ENCODE data around the gene PLAGL2.
"Not testable (repeated sequence)": the region's sequence is repeated elsewhere in the genome, so short reads cannot be mapped to it uniquely, and the experiment has no call there.

The PLAGL2 gene

DNA sequence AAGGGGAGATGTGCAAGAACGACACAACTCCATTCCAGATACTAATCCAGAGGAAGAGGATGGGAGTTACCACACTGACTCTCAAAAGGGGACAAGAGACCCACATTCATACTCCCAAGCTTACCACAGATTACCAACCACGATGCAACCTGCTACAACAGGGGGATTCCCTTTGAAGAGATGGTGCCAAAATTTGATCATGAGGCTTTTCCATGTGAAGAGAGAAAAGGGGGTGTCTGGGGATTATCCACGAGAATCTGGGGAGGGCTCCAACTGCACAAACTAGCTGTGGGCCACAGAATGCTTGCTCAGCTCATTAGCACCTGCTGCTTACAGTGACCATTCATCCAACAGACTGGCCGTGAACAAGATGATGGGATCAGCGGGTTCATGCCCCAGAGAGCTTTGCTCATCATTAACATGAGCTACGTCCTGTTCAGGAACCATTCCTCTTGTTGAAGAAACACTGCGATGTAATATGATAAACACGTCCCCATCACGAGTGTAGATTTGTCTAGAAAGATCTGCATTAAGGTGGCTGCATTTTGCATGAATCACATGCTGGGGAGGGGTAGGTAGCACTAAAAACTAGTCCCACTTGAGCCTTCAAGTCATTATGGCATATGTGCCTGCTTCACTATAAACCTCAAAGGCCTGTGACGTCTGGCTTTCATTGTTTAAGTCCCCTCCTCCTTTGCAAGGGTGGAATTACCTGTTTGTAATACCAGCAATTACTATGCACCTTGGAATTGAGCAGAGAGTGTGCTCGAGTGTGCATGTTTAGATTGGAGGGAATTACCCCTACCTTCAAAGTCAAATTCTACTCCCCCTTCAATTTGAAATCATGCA, 4.0 kb downstream of the PLAGL2 start:
- DNase-seq = no peak

DNA sequence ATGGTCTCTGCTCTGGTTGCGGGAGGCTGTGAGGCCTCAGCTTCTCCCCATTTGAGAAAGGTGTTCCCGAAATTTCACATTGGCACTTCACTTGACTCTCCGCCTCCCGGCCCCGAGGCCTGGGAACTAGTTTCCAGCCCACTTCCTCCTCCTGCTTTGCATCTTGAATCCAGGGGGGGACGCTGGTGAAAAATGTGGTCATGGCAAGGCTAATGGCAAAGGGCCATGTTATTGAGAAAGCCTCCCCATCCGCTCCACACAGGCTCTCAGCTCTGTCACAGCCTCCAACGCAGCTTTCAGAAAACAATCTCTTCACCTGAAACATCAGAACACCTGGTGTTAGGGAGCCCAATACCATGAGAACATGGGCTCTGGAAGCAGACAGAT, 5.6 kb downstream of the PLAGL2 start:
- no peak for DNase-seq

DNA sequence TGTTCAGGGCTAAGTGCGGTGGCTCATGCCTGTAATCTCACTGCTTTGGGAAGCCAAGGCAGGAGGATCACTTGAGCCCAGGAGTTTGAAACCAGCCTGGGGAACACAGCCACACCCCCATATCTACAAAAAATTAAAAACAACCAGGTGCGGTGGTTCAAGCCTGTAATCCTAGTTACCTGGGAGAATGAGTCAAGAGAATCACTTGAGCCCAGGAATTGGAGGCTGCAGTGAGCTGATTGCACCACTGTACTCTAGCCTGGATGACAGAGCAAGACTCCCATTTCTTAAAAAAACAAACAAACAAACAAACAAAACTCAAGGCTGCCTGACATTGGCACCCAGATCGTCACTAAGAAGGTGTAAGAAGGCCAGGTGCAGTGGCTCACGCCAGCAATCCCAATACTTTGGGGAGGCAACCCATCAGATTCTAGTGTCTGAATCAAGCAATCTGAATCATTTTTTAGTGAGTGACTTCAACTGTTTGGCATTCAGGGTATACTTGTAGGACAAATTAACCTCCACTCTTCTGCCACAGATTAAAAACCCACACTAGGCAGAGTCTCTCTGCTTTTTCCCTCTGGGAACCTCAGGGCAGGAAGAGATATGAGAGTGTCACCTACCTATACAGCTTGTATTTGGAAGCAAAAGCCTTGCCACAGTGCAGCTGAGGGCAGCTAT, 6.1 kb downstream of the PLAGL2 start:
- DNase-seq = no peak

DNA sequence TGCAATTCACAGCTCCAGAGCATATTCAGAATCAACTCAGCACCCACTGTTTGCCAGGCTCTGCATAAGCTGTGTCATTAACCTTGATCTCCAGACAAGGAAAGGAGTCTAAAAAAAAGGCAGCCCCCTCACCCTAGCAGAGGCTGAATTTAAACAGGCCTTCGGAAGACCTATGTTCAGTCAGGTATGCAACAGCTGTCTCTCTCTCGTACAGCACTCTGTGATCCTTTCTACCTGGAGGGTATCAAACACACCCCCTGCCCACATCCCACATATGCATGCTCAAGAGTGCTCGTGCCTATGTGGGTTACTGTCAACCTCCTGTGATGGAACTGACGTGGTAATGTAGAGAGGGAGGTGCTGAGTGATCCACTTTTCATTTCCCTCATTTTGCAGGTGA, 8.5 kb downstream of the PLAGL2 start:
- DNase-seq = no peak

DNA sequence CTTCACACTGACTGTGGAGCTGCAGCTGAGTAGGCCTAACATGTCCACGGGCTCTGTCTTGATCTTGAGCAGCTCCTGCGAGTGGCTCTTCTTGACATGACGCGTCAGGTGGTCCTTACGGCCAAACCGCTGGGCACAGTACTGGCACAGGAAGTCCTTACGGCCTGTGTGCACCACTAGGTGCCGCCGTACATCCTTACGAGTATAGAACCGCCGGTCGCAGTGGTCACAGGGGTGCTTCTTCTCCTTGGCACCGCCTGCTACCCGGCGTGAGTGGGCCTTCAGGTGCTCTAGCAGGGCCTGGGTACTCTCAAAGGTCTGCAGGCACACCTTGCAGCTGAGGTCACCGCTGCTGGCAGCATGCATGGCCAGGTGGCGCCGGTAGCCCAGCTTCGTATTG, 10.4 kb downstream of the PLAGL2 start:
- DNase-seq = not testable (repeated sequence)

DNA sequence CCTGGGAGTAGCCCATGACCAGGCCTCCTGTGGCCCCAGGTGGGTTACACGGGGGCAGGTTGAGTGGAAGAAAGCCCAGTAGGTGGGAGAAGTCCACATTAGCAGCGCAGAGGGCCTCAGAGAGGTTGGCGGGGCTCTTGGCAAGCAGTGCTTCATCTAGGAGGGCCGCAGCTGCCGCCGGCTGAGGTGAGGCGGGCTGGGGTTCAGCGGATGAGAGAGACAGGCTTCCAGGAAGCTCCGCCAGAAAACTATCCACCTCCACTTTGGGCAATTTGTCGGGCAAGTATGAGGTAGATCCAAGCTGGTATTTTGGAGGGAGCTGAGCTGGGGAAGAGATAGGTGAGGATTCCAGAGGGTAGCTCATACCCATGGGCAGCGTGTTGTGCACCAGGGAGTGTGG, 10.9 kb downstream of the PLAGL2 start:
- DNase-seq = not testable (repeated sequence)

DNA sequence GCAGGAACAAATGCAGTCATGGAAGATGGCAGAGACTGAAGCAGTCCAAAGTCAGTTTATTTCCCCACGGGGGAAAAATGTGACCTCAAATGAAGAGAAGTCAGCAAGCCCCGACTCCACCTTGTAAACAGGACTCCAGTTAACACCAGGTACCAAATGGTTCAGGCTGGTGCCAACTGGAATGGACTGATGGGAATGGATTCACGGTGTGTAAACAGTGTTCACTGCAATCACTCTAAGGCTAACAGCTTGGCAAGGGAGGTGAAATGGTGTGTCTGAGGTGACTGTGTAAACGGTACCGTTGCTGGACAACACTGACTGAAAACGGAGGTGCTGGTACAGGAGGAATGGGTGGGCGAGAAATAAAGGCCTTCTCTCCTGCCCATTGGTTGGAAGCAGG, 12.0 kb downstream of the PLAGL2 start:
- no peak for DNase-seq

DNA sequence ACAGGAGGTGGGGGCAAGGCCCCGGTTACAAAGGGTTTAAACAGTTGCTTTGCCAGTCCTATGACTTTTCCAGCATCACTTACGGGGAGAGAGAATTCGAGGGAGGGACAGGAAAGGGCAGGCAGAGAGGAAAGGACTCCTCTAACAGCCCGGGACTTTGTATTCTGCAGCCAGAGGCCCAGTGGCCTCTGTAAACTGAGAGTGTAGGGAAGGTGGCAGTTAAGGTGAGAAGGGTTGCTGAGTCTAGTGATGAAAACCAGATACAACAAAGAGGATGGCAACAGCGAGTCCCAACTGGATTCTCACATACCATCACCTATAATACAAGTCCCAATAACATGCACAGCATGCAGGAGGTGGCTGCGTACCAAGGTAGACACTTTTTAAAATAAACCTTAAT, 13.5 kb downstream of the PLAGL2 start:
- no peak for DNase-seq

DNA sequence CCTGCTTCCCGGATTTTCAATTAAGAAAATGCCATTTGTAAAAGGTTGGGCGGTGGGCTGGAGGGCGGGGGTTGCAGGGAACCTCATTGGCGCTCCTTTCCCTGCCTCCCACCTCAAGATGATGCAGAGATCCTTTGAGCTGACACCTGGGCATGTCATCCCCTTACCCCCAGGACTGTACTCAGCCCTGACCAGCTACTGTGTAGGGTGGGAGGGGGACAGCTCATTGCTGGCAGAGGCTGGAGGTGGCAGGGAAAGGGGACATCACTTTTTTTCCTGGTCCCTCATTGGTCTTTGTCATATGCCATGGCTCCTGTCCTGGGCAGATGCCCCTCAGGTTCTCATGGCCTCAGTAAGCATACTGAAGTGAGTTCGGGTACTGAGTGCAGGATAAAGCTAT, 14.2 kb downstream of the PLAGL2 start:
- DNase-seq = not testable (repeated sequence)

DNA sequence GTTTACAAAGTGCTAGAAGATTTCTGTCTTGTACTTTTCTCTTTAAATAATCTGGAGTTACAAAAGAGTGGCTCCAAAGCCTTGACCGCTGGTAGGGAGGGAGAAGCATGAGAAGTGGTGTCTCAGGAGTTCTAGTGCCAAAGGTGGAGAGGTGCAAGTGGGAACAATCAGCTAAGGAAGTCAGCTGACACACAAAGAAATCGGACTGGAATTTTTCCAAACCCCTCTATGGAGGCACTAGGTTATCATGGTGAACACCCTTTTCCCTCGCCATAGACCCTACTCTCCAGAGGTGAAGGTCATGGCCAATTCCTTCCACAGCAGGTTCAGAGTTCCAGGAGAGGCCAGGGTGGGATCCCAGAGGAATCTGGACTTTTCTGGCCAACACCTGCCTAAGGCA, 14.8 kb downstream of the PLAGL2 start:
- DNase-seq = no peak

DNA sequence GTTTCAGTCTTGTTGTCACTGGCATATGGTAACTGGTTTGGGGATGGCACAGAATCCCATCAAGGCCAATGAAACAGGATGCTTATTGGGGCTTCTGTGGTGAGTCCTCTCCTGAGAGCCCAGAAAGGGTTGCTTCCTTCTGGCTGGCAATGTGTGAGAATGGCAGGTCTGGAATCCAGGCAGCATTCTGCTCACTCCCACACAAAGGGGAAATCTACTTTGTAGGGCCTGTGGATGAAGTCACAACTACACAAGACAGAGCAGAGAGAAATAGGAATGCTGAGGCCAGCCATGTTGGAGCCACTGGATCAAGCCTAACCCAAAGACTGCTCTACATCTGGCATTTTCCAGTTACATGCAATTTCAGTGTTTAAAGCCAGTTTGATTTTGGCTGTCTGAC, 15.7 kb downstream of the PLAGL2 start:
- DNase-seq = no peak

DNA sequence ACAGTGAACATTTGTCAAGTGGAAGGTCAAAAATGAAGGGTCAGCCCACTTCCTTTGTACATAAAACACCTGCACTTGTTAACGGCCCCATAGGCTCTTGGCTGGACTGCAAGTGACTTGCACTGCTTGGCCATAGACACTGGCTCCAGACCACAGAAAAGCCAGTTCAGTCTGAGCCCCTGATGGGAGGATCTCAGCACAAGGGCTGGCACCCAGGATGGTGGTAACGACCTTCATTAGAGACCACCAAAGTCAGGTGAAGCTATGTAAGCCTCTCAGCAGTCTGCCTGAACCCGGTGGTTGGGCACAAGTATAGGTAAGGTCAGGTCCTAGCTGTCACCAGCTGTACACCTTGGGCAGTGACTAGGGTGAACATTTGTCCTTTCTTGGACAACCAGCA, 16.1 kb downstream of the PLAGL2 start:
- no peak for DNase-seq

DNA sequence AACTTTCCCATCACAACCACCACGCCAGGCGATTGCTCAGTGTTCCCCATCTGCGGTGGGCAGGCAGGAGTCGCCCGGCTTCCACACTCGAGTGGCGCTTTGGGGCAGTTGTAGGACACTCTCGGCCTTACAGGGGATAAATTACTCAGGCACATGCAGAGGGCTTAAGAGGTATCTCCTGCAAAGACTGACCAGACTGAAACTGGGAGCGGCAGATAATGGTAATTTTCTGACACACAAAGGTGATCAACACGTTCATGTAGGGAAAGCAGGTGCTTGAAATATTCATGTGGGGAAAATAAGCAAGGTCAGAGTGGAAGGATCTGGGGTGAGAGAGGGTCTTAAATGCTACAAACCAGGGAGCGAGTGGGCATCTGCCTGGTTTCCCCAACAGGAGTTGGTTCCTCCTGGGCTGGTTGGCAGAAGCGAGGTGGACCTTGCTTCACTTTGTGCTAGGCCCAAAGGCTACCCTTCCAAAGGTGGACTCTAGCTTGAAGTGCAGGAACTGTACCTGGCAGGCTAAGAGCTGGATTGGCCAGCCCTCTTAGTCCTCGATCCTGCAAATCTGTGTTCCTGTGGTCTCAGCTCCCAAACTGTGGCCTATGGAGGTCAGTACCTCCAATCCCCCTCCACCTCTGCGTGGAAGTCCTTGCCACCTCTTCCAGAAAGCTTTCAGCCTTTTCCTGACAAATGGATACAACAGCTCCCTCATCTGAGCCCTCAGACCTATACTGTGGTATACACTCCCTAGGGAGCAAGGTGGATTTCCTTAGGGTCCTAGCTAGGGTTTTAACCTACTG, 16.7 kb downstream of the PLAGL2 start:
- DNase-seq = no peak

DNA sequence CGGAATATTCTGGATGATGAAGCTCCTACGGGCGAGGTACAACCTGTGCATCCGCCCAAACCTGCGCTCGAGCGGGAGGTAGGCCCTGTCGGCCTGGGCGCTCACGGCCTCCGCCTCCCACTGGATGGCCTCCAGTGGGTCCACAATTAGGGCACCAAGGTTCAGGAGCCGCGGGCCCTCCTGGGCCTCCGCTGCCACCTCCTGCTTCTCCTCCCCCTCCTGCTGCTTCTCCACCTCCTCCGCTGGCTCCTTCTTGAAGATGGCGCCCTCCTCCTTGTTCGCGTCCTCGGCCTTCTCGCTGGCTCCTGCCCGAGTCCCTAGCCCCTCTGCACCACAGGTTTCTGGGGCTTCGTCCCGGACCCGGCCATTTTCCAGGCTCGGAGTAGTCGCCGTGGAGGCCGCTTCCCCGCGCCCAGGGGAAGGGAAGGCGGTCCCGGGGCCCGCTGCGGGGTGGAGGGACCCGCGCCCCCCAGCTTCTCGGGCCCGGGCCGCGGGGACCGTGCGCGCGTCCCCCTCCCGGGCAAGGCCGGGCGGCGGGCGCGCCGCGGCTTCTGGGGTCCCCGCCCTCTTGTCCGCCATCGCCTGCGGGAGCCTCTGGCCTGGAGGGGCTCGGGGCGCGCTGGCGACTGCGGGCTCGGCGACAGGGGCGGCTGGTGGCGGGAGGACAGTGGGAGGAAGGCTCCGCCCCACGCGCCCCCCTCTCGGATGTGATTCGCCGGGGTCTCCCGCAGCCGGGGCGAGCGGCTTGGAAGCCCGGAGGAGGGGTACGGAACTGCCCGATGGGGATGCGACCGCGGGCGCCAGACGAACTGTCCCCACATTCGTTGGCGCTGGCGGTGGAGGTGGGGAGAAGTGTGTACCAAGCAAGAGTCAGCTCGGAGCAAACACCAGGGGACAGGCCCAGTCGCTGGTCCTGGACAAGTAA, 17.6 kb downstream of the PLAGL2 start:
- peak in 2 of 4 experiments; percentile 19 to 41 for DNase-seq

DNA sequence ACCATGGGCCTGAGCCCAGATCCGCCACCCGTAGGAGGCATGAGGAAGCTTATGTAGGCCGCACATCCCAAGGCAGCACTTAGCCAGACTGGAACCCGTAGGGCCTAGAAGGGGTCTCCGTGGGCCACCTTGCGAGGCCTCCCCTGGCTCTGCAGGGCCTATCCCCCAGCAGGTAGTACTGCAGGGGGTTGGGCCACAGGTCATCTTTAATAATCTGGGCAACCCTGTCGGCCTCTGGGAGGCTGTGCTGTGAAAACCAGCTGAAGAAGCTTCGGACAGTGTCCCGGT, 18.5 kb downstream of the PLAGL2 start:
- DNase-seq = no peak

DNA sequence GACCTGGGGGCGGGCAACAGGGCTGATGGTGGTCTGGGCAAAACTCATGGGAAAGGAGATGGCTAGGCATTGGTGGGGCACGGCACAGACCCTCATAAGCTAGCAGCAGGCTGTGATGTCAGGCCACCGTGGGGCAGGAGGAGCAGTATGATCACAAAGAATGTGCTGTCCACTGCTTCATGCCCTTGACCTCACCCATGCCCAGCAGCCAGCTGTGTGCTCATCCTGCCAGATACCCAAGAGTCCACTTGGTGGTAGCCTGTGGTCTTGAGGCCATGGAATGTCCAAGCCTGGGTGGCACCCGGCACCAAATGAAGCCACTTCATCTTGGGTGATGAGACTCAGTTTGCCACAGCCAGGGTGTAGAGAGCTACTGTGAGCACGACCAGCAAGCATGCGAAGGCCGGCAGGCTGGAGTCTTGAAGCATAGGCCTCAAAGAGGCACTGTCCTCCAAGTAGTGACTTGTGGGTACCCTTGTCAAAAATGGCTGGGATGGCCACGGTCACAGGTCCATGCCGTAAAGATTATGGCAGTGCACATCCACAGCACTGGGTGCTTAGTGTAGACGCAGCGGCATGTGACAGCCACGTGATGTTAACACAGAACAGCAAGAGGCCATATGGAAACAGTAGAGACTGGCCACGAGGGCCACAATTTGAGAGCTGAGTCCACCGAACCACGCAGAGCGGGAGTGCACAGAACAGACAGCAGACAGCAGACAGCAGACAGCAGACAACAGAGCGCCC, 19.0 kb downstream of the PLAGL2 start:
- DNase-seq = no peak

DNA sequence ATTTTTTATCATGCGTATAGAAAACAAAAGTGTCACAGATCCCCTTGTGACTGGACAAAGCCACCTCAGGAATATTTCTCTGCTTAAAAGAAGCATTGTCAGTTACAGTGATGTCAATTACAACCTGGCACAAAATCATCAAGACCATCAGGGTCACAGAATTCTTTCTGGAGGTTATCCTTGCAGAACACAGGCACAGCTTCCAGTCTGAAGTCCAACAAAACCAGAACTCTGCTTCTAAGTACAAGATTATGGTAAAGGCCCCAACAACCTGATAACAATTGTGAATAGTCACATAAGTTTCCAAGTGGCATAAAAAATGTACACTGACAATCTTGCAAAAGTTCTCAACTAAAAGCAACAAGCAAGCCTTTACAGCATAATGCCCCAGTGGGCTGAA, 21.0 kb downstream of the PLAGL2 start:
- no peak for DNase-seq

DNA sequence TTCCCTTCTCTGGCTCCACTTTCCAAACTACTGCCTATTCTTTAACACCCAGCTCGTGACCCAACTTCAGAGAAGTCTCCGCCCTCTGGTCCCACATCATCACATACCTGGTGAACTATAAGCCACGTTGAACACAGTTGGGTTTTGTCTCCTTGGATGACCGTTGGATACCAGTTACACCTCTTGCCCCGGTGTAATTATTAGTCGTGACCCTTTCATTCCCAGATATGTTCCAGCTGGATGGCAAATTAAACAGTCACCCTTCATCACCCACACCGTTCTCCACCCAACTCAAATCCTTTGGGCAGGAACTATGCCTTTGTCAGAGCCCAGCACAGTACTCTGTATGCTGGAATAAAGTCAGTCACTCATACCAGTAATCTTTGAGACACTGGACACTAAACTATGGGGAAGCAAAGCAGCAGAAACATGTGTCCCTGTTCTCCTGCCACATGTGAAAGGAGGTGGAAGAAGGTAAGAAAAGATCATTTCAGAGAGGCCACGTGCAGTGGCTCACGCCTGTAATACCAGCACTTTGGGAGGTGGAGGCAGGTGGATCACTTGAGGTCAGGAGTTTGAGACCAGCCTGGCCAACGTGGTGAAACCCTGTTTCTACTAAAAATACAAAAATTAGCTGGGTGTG, 22.5 kb downstream of the PLAGL2 start:
- no peak for DNase-seq

DNA sequence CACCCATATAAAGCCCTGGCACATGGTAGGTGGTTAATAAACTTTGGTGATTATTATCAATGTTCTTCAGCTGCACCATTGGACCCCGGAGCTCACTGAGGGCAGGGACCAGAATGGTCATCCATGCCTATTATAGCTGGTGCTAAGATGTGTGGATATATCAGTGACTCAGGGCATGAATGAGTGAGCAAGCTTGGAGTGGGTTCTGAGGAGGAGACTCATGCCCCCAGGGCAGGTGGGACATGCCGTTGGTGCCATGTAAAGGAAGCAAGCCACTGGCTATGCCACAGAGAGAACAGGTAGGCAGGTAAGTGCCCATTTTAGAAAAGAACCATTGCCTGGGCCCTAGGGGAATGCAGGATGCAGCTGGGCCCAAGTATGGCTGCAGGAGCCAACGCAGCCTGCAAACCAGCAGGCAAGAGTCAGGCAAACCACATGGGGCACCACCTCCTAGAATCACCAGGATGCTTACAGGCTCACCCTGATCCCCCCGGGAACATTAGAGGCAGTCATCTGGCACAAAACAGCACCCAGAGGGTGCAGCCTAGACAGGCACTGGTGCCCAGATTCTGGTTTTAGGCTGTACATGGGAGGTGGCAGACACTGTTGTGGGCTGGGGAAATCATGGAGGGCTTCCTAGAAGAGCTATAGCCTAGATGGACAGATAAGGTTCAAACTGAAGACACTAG, 23.5 kb downstream of the PLAGL2 start:
- no peak for DNase-seq

DNA sequence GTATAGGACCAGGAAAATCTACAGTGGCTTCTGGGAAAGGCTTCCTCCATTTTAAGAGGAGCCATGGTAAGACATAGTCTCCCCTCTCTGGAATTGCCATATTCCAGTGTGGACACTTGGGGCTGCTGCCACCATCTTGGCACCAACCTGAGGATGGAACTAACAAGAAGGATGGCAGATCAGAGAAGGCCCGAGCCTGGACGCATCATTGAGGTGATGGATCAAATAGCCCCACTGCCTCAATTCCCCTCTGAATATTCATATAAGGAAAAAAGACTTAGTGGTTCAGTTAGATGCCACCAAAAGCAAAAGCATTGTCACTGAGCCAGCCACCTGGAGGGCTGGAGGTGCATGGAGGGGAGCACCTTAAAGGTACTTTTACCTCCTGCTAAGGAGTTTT, 25.9 kb downstream of the PLAGL2 start:
- no peak for DNase-seq

DNA sequence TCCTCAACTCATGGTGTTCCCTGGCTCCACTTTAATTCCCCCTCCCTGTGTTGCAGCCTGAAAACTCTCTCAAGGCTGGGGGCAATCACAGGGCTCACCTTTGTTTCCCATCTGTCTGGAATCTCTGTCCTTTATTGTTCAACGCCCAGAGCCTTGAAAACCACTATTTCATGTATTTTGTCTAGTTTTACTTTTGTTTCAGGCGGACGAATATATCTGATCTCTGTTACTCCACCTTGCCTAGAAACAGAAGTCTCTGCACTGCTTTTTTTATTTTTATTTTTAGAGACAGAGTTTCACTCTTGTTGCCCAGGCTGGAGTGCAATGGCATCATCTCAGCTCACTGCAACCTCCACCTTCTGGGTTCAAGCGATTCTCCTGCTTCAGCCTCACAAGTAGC, 27.6 kb downstream of the PLAGL2 start:
- DNase-seq = no peak

Measured in activated naive CD4-positive, alpha-beta T cell (primary cell).